HCT116 (cell line): ENCODE data around the gene TRERF1.

Experiments used
- CTCF ChIP-seq, 3 experiments: fragments of 200-600 bp in 1 of 3; sonication (generic) in 1 of 3; IDR thresholded peaks in 2 of 3; conservative IDR thresholded peaks in 1 of 3; 2 replicates each; pipeline ENCODE4 v1.5.1; 2012 to 2017; ENCODE audit warnings: low read depth in 2 of 3, low read length in 2 of 3, antibody characterized with exemption in 1 of 3, borderline replicate concordance in 1 of 3, control low read depth in 1 of 3, mild to moderate bottlenecking in 1 of 3, mixed read lengths in 1 of 3, mixed run types in 1 of 3, moderate library complexity in 1 of 3; ENCODE audit not compliant: insufficient read depth in 1 of 3
- EZH2 ChIP-seq: fragments of 200-600 bp; sonication (generic); IDR thresholded peaks from 2 replicates; pipeline ENCODE4 v1.6.1; 2017; ENCODE audit warnings: antibody characterized with exemption, mixed run types
- POLR2AphosphoS5 ChIP-seq: IDR thresholded peaks from 2 replicates; pipeline ENCODE4 v1.6.1; 2011; ENCODE audit warnings: mild to moderate bottlenecking, low read depth, low read length, moderate library complexity
- RAD21 ChIP-seq: IDR thresholded peaks from 2 replicates; pipeline ENCODE4 v1.6.1; 2012; ENCODE audit warnings: low read depth, mild to moderate bottlenecking
- SIN3A ChIP-seq: IDR thresholded peaks from 2 replicates; pipeline ENCODE4 v1.6.1; 2012; ENCODE audit warnings: low read depth
- SP1 ChIP-seq: IDR thresholded peaks from 2 replicates; pipeline ENCODE4 v1.6.1; 2012; ENCODE audit warnings: low read depth

GRCh38 chr6:42236682-42237473 is 214.8 kb downstream of the TRERF1 start:
- TF ChIP-seq EZH2 (no peak), SP1 (no peak), CTCF (IDR thresholded peaks at IDR 0.05 in 2 of 3, conservative IDR thresholded peaks at IDR 0.05 in 1 of 3; ENCODE audit: borderline replicate concordance in 1 of 3, insufficient read depth in 1 of 3, low read depth in 2 of 3, low read length in 2 of 3) (no peak), SIN3A (no peak), RAD21 (no peak), POLR2AphosphoS5 (no peak)
